Measurements from ENCODE around the gene KCNMA1.

DNA sequence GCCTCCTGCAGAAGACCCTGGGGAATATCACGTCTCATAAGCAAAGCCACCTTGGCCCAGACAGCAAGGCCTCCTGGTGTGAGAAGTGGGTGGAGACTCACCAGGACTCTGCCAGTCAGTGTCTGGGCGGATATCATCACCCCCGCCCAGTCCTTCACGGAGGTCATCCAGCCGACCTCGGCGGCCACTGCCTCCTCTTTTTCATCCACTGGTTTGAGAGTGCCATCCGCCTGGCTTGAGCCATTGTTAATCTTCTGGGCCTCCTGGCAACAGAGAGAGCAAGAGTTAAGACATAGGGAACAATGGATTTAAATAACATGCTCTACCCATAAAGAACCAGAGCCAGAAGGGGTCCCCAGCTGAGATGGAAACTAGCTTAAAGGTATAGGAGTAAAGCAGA, 233.8 kb downstream of the KCNMA1 start:
- TF ChIP-seq ZNF274 (IDR thresholded peaks at IDR 0.05; ENCODE audit: low read depth, low read length) = no peak
- TF ChIP-seq YY1 (IDR thresholded peaks at IDR 0.05; ENCODE audit: insufficient read depth, insufficient read length) = no peak
- TF ChIP-seq SUZ12 (IDR thresholded peaks at IDR 0.05; ENCODE audit: extremely low read depth, insufficient read depth, insufficient read length) = no peak

All from NT2/D1 (cell line).